ENCODE measurements around the gene CSGALNACT2. TPM values are rescaled to one million over a fixed set of nuclear protein-coding genes. Genes with fewer than 3 reads are reported as not detected.

The CSGALNACT2 gene
- total RNA-seq, 1 experiment from 2014 or later = 5.1 TPM

DNA sequence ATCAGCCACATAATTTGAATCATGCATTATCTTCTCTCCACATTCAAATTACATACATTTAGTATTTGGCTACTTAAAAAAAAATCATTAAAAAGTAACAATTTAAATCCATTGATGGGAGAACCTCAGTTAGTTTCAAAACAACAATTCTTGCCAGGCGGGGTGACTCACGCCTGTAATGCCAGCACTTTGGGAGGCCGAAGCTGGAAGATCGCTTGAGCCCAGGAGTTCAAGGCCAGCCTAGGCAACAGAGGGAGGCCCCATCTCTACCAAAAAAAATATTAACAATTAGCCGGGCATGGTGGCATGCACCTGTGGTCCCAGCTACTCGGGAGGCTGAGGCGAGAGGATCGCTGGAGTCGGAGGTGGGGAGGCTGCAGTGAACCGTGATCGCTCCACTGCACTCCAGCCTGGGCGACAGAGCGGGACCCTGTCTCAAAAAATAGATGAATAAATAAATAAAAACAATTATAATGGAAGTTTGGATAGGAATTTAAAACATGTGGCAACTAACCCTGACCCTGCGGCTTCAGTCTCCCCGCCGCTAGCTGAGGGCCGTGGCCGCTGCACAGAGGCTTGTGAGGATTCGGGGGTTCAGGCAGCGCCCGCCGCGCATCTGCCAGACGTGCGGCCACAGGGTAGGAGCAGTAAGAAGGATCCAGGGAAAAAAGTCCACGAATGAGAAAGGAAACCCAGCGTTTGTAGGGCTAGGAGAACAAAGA, 1.1 kb upstream of the CSGALNACT2 start:
- Mint-ChIP-seq H3K9me3 (no peaks in the 10 kb centered on the region), H3K36me3 (no peaks in the 10 kb centered on the region), H3K27me3 (ENCODE audit: low read depth) (peaks cover 31% of the 10 kb centered on the region), H3K4me1 (peaks cover 10% of the 10 kb centered on the region), H3K4me3 (peak overlapping the region; percentile 95), H3K27ac (no peak overlapping the region)
- TF ChIP-seq, protein P1, sequence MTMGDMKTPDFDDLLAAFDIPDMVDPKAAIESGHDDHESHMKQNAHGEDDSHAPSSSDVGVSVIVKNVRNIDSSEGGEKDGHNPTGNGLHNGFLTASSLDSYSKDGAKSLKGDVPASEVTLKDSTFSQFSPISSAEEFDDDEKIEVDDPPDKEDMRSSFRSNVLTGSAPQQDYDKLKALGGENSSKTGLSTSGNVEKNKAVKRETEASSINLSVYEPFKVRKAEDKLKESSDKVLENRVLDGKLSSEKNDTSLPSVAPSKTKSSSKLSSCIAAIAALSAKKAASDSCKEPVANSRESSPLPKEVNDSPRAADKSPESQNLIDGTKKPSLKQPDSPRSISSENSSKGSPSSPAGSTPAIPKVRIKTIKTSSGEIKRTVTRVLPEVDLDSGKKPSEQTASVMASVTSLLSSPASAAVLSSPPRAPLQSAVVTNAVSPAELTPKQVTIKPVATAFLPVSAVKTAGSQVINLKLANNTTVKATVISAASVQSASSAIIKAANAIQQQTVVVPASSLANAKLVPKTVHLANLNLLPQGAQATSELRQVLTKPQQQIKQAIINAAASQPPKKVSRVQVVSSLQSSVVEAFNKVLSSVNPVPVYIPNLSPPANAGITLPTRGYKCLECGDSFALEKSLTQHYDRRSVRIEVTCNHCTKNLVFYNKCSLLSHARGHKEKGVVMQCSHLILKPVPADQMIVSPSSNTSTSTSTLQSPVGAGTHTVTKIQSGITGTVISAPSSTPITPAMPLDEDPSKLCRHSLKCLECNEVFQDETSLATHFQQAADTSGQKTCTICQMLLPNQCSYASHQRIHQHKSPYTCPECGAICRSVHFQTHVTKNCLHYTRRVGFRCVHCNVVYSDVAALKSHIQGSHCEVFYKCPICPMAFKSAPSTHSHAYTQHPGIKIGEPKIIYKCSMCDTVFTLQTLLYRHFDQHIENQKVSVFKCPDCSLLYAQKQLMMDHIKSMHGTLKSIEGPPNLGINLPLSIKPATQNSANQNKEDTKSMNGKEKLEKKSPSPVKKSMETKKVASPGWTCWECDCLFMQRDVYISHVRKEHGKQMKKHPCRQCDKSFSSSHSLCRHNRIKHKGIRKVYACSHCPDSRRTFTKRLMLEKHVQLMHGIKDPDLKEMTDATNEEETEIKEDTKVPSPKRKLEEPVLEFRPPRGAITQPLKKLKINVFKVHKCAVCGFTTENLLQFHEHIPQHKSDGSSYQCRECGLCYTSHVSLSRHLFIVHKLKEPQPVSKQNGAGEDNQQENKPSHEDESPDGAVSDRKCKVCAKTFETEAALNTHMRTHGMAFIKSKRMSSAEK (CRISPR knock-in tag; IDR thresholded peaks at IDR 0.05; ENCODE audit: borderline replicate concordance) = no peak
- CTCF ChIA-PET = interaction anchor here (1.0 to 2.1 kb wide), 2 partner anchors 65 to 68 kb away, joined by 3 to 9 read pairs; no protein-coding TSS in a partner anchor
- POLR2A ChIA-PET = no interaction called here
- peak; percentile 28 for ATAC-seq
- no peak for DNase-seq (ENCODE audit: low spot score)

DNA sequence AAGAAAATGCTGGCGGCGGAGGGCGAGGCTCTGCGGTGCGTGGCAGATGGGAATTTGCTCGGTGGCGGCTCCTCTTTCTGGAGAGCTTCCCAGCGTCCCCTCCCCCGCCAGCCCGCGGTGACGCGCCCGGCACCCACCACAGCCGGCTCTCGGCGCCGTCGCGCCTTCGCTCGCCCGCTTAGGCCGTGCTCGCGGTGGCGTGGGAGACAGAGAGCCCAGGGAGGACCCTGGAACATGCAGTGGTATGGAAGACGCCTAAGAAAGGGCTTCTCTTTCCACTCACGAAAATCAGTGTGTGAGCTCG, 576 bp upstream of the CSGALNACT2 start:
- peaks cover 10% of the 10 kb centered on the region for H3K4me1 Mint-ChIP-seq
- ATAC-seq = peak; percentile 62
- H3K27ac Mint-ChIP-seq = no peak overlapping the region
- peaks cover 31% of the 10 kb centered on the region for H3K27me3 Mint-ChIP-seq (ENCODE audit: low read depth)
- POLR2A ChIA-PET = no interaction called here
- TF ChIP-seq FOXK1 (CRISPR knock-in tag; IDR thresholded peaks at IDR 0.05) = 0 out of 2 replicates have a peak, but pooled peaks have one; percentile 28
- TF ChIP-seq, protein P2, sequence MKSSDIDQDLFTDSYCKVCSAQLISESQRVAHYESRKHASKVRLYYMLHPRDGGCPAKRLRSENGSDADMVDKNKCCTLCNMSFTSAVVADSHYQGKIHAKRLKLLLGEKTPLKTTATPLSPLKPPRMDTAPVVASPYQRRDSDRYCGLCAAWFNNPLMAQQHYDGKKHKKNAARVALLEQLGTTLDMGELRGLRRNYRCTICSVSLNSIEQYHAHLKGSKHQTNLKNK (CRISPR knock-in tag; IDR thresholded peaks at IDR 0.05) = no peak
- TF ChIP-seq, protein P3, sequence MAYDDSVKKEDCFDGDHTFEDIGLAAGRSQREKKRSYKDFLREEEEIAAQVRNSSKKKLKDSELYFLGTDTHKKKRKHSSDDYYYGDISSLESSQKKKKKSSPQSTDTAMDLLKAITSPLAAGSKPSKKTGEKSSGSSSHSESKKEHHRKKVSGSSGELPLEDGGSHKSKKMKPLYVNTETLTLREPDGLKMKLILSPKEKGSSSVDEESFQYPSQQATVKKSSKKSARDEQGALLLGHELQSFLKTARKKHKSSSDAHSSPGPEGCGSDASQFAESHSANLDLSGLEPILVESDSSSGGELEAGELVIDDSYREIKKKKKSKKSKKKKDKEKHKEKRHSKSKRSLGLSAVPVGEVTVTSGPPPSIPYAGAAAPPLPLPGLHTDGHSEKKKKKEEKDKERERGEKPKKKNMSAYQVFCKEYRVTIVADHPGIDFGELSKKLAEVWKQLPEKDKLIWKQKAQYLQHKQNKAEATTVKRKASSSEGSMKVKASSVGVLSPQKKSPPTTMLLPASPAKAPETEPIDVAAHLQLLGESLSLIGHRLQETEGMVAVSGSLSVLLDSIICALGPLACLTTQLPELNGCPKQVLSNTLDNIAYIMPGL (CRISPR knock-in tag; IDR thresholded peaks at IDR 0.05) = 0 out of 2 replicates have a peak, but pooled peaks have one; percentile 16
- DNase-seq (ENCODE audit: low spot score) = no peak
- H3K36me3 Mint-ChIP-seq = no peaks in the 10 kb centered on the region
- H3K4me3 Mint-ChIP-seq = peak overlapping the region; percentile 95
- CTCF ChIA-PET = interaction anchor here (1.0 to 2.1 kb wide), 2 partner anchors 65 to 67 kb away, joined by 3 to 9 read pairs; no protein-coding TSS in a partner anchor
- no peaks in the 10 kb centered on the region for H3K9me3 Mint-ChIP-seq

DNA sequence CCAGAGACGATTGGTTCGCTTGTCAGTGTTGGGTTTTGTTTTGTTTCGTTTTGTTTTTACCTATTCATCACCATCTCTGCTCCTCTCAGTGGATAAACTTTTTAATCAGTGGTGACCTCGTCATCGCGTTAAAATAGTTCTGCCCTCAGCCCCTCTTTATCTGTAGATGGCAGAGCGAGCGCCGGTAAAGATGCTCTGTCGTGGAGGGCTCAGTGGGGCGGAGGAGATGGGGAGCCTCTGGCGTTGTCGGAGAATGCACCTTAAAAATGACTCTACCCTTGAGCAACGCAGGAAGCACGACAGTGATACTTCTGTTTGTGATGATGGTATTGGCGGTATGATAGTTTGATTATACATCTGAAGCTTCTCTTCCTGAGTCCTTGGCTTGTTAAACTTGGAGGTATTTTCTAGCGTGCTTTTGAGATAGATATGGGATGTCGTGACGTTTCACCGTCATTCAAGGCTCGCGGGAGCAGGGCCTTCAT, 554 bp downstream of the CSGALNACT2 start:
- peaks cover 31% of the 10 kb centered on the region for H3K27me3 Mint-ChIP-seq (ENCODE audit: low read depth)
- ATAC-seq = peak; percentile 39
- H3K4me1 Mint-ChIP-seq = peaks cover 14% of the 10 kb centered on the region
- TF ChIP-seq RORB (CRISPR knock-in tag; IDR thresholded peaks at IDR 0.05) (no peak), KAT7 (CRISPR knock-in tag; IDR thresholded peaks at IDR 0.05; ENCODE audit: borderline replicate concordance) (no peak), ZNF121 (CRISPR knock-in tag; IDR thresholded peaks at IDR 0.05) (no peak), ATF1 (CRISPR knock-in tag; IDR thresholded peaks at IDR 0.05) (no peak)
- TF ChIP-seq, protein P4, sequence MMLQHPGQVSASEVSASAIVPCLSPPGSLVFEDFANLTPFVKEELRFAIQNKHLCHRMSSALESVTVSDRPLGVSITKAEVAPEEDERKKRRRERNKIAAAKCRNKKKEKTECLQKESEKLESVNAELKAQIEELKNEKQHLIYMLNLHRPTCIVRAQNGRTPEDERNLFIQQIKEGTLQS (CRISPR knock-in tag; conservative IDR thresholded peaks at IDR 0.05) = no peak
- TF ChIP-seq, protein P2 (CRISPR knock-in tag; IDR thresholded peaks at IDR 0.05) = no peak
- TF ChIP-seq, protein P5, sequence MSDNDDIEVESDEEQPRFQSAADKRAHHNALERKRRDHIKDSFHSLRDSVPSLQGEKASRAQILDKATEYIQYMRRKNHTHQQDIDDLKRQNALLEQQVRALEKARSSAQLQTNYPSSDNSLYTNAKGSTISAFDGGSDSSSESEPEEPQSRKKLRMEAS (CRISPR knock-in tag; IDR thresholded peaks at IDR 0.05) = no peak
- TF ChIP-seq, protein P6, sequence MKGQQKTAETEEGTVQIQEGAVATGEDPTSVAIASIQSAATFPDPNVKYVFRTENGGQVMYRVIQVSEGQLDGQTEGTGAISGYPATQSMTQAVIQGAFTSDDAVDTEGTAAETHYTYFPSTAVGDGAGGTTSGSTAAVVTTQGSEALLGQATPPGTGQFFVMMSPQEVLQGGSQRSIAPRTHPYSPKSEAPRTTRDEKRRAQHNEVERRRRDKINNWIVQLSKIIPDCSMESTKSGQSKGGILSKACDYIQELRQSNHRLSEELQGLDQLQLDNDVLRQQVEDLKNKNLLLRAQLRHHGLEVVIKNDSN (CRISPR knock-in tag; IDR thresholded peaks at IDR 0.05) = no peak
- ChIA-PET POLR2A (interaction anchor here (0.5 kb wide), 1 partner anchor 427 kb away, joined by 7 read pairs; no protein-coding TSS in a partner anchor), CTCF (interaction anchor here (2.1 kb wide), 1 partner anchor 63 kb away, joined by 9 read pairs; no protein-coding TSS in a partner anchor)
- peak overlapping the region; percentile 89 for H3K4me3 Mint-ChIP-seq
- no peaks in the 10 kb centered on the region for H3K36me3 Mint-ChIP-seq
- no peak overlapping the region for H3K27ac Mint-ChIP-seq
- H3K9me3 Mint-ChIP-seq = no peaks in the 10 kb centered on the region
- DNase-seq (ENCODE audit: low spot score) = no peak
